Measurements from ENCODE around the gene LCN6. TPM values are rescaled to one million over a fixed set of nuclear protein-coding genes. Genes with fewer than 3 reads are reported as not detected.

Gene LCN6
- total and polyA plus RNA-seq, 2 of the 13 experiments (the other 11 are each of a cell fraction or from before 2014, with no cell fraction given): not detected

DNA sequence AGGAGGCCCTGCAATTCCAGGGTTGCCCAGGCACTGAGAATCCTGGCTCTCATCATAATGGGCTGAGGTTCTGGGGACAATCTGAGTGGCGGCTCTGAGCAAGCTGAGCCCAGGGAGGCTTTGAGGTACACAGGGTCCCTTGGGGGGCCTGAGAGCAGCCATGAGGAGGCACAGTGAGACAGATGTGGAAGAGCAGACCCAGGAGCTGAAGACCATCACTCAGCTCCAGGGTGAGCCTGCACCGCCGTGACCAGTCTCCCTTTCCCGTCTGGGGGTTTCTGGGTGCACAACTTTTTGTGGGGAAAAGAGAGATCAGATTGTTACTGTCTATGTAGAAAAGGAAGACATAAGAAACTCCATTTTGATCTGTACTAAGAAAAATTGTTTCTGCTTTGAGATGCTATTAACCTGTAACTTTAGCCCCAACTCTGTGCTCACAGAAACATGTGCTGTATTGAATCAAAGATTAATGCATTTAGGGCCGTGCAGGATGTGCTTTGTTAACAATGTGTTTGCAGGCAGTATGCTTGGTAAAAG lies 48.0 kb upstream of the LCN6 start, which contains the start of gene CCDC183 (continued):
- TF ChIP-seq, protein P1, sequence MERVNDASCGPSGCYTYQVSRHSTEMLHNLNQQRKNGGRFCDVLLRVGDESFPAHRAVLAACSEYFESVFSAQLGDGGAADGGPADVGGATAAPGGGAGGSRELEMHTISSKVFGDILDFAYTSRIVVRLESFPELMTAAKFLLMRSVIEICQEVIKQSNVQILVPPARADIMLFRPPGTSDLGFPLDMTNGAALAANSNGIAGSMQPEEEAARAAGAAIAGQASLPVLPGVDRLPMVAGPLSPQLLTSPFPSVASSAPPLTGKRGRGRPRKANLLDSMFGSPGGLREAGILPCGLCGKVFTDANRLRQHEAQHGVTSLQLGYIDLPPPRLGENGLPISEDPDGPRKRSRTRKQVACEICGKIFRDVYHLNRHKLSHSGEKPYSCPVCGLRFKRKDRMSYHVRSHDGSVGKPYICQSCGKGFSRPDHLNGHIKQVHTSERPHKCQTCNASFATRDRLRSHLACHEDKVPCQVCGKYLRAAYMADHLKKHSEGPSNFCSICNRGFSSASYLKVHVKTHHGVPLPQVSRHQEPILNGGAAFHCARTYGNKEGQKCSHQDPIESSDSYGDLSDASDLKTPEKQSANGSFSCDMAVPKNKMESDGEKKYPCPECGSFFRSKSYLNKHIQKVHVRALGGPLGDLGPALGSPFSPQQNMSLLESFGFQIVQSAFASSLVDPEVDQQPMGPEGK (CRISPR knock-in tag; IDR thresholded peaks at IDR 0.05): no peak
- TF ChIP-seq PCBP1 (IDR thresholded peaks at IDR 0.05; ENCODE audit: borderline replicate concordance, low read depth, low read length): no peak
- TF ChIP-seq PAWR (CRISPR knock-in tag; IDR thresholded peaks at IDR 0.05; ENCODE audit: borderline replicate concordance): no peak
- TF ChIP-seq, protein P2, sequence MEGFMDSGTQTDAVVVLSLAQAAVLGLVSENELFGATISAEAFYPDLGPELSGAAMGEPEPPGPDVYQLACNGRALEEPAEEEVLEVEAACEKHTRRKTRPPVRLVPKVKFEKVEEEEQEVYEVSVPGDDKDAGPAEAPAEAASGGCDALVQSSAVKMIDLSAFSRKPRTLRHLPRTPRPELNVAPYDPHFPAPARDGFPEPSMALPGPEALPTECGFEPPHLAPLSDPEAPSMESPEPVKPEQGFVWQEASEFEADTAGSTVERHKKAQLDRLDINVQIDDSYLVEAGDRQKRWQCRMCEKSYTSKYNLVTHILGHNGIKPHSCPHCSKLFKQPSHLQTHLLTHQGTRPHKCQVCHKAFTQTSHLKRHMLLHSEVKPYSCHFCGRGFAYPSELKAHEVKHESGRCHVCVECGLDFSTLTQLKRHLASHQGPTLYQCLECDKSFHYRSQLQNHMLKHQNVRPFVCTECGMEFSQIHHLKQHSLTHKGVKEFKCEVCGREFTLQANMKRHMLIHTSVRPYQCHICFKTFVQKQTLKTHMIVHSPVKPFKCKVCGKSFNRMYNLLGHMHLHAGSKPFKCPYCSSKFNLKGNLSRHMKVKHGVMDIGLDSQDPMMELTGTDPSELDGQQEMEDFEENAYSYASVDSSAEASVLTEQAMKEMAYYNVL (CRISPR knock-in tag; IDR thresholded peaks at IDR 0.05; ENCODE audit: borderline replicate concordance): peak; percentile 59; the same call in 1 of the 2 replicates
- no peak for TF ChIP-seq NPAS2 (CRISPR knock-in tag; IDR thresholded peaks at IDR 0.05; ENCODE audit: borderline replicate concordance)
- TF ChIP-seq ZNF567 (CRISPR knock-in tag; IDR thresholded peaks at IDR 0.05; ENCODE audit: borderline replicate concordance): no peak
- no peak for TF ChIP-seq ZSCAN31 (CRISPR knock-in tag; IDR thresholded peaks at IDR 0.05; ENCODE audit: low read depth)
- no peak for TF ChIP-seq SP140L (CRISPR knock-in tag; IDR thresholded peaks at IDR 0.05; ENCODE audit: borderline replicate concordance)
- TF ChIP-seq HOXA3 (CRISPR knock-in tag; IDR thresholded peaks at IDR 0.05): no peak
- no peak for TF ChIP-seq MIXL1 (CRISPR knock-in tag; IDR thresholded peaks at IDR 0.05)
- TF ChIP-seq POGZ (CRISPR knock-in tag; IDR thresholded peaks at IDR 0.05): 0 out of 2 replicates have a peak, but pooled peaks have one; percentile 25
- no peak for TF ChIP-seq ZNF180 (CRISPR knock-in tag; IDR thresholded peaks at IDR 0.05; ENCODE audit: borderline replicate concordance, low read depth)
- no peak for TF ChIP-seq ZNF552 (CRISPR knock-in tag; IDR thresholded peaks at IDR 0.05; ENCODE audit: borderline replicate concordance)
- no peak for TF ChIP-seq KDM5A (IDR thresholded peaks at IDR 0.05; ENCODE audit: borderline replicate concordance, low read length)
- no peak for TF ChIP-seq NR2C2 (CRISPR knock-in tag; IDR thresholded peaks at IDR 0.05; ENCODE audit: borderline replicate concordance)
- TF ChIP-seq, protein P3, sequence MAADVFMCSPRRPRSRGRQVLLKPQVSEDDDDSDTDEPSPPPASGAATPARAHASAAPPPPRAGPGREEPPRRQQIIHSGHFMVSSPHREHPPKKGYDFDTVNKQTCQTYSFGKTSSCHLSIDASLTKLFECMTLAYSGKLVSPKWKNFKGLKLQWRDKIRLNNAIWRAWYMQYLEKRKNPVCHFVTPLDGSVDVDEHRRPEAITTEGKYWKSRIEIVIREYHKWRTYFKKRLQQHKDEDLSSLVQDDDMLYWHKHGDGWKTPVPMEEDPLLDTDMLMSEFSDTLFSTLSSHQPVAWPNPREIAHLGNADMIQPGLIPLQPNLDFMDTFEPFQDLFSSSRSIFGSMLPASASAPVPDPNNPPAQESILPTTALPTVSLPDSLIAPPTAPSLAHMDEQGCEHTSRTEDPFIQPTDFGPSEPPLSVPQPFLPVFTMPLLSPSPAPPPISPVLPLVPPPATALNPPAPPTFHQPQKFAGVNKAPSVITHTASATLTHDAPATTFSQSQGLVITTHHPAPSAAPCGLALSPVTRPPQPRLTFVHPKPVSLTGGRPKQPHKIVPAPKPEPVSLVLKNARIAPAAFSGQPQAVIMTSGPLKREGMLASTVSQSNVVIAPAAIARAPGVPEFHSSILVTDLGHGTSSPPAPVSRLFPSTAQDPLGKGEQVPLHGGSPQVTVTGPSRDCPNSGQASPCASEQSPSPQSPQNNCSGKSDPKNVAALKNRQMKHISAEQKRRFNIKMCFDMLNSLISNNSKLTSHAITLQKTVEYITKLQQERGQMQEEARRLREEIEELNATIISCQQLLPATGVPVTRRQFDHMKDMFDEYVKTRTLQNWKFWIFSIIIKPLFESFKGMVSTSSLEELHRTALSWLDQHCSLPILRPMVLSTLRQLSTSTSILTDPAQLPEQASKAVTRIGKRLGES (CRISPR knock-in tag; IDR thresholded peaks at IDR 0.05; ENCODE audit: borderline replicate concordance): no peak
- no peak for TF ChIP-seq ZBTB37 (CRISPR knock-in tag; IDR thresholded peaks at IDR 0.05)
- no peak for TF ChIP-seq ZNF83 (CRISPR knock-in tag; IDR thresholded peaks at IDR 0.05; ENCODE audit: borderline replicate concordance)
- no peak for TF ChIP-seq ZNF704 (CRISPR knock-in tag; IDR thresholded peaks at IDR 0.05; ENCODE audit: borderline replicate concordance)
- TF ChIP-seq ZMYM3 (CRISPR knock-in tag; IDR thresholded peaks at IDR 0.05): no peak
